Measurements from ENCODE around the gene TBC1D5. TPM values are rescaled to one million over a fixed set of nuclear protein-coding genes. Genes with fewer than 3 reads are reported as not detected.
A peak's percentile ranks its signal among the peaks of the same experiment; 100 is the strongest.
"Not testable (repeated sequence)": the region's sequence is repeated elsewhere in the genome, so short reads cannot be mapped to it uniquely, and the experiment has no call there.

The TBC1D5 gene
- total RNA-seq, 1 experiment from 2014 or later, result 88.0 TPM

GRCh38 chr3:17683542-17684207, 58.8 kb downstream of the TBC1D5 start:
- no peak for DNase-seq (ENCODE audit: low read depth, low spot score)
- in situ Hi-C loops (cut with HindIII; ENCODE audit: low pct_unique_long_range_greater_than_20kb, low sequenced_read_pairs), result no loop called here

GRCh38 chr3:17680530-17680929, 61.9 kb downstream of the TBC1D5 start:
- no peak for DNase-seq (ENCODE audit: low read depth, low spot score)
- in situ Hi-C loops (cut with HindIII; ENCODE audit: low pct_unique_long_range_greater_than_20kb, low sequenced_read_pairs), result no loop called here

GRCh38 chr3:17678116-17678741, 64.2 kb downstream of the TBC1D5 start:
- peak; percentile 26 for DNase-seq (ENCODE audit: low read depth, low spot score)
- in situ Hi-C loops (cut with HindIII; ENCODE audit: low pct_unique_long_range_greater_than_20kb, low sequenced_read_pairs), result no loop called here

GRCh38 chr3:17674082-17674686, 68.2 kb downstream of the TBC1D5 start:
- in situ Hi-C loops (cut with HindIII; ENCODE audit: low pct_unique_long_range_greater_than_20kb, low sequenced_read_pairs), result no loop called here
- DNase-seq (ENCODE audit: low read depth, low spot score), result no peak

GRCh38 chr3:17672506-17672905, 69.9 kb downstream of the TBC1D5 start:
- no peak for DNase-seq (ENCODE audit: low read depth, low spot score)
- in situ Hi-C loops (cut with HindIII; ENCODE audit: low pct_unique_long_range_greater_than_20kb, low sequenced_read_pairs), result no loop called here

- no peak for DNase-seq (ENCODE audit: low read depth, low spot score)
- in situ Hi-C loops (cut with HindIII; ENCODE audit: low pct_unique_long_range_greater_than_20kb, low sequenced_read_pairs), result no loop called here
Measured at GRCh38 chr3:17670749-17671148, 71.7 kb downstream of the TBC1D5 start.

- in situ Hi-C loops (cut with HindIII; ENCODE audit: low pct_unique_long_range_greater_than_20kb, low sequenced_read_pairs), result no loop called here
Measured at GRCh38 chr3:17664923-17665322, 77.5 kb downstream of the TBC1D5 start.

GRCh38 chr3:17656264-17656663, 86.2 kb downstream of the TBC1D5 start:
- in situ Hi-C loops (cut with HindIII; ENCODE audit: low pct_unique_long_range_greater_than_20kb, low sequenced_read_pairs), result no loop called here
- no peak for DNase-seq (ENCODE audit: low read depth, low spot score)

More at GRCh38 chr3:17664923-17665322, 77.5 kb downstream of the TBC1D5 start:
- no peak for DNase-seq (ENCODE audit: low read depth, low spot score)

GRCh38 chr3:17655743-17656142, 86.7 kb downstream of the TBC1D5 start:
- no peak for DNase-seq (ENCODE audit: low read depth, low spot score)
- in situ Hi-C loops (cut with HindIII; ENCODE audit: low pct_unique_long_range_greater_than_20kb, low sequenced_read_pairs), result no loop called here

- in situ Hi-C loops (cut with HindIII; ENCODE audit: low pct_unique_long_range_greater_than_20kb, low sequenced_read_pairs), result not testable (repeated sequence)
Measured at GRCh38 chr3:17649748-17650147, 92.7 kb downstream of the TBC1D5 start.

GRCh38 chr3:17648630-17649355, 93.6 kb downstream of the TBC1D5 start:
- DNase-seq (ENCODE audit: low read depth, low spot score); in situ Hi-C loops (cut with HindIII; ENCODE audit: low pct_unique_long_range_greater_than_20kb, low sequenced_read_pairs): not testable (repeated sequence)

More at GRCh38 chr3:17649748-17650147, 92.7 kb downstream of the TBC1D5 start:
- not testable (repeated sequence) for DNase-seq (ENCODE audit: low read depth, low spot score)

- in situ Hi-C loops (cut with HindIII; ENCODE audit: low pct_unique_long_range_greater_than_20kb, low sequenced_read_pairs), result no loop called here
- peak; percentile 78 for DNase-seq (ENCODE audit: low read depth, low spot score)
Measured at GRCh38 chr3:17645074-17645698, 97.2 kb downstream of the TBC1D5 start.

GRCh38 chr3:17643691-17644090, 98.7 kb downstream of the TBC1D5 start:
- in situ Hi-C loops (cut with HindIII; ENCODE audit: low pct_unique_long_range_greater_than_20kb, low sequenced_read_pairs), result no loop called here

GRCh38 chr3:17642474-17642873, 100.0 kb downstream of the TBC1D5 start:
- in situ Hi-C loops (cut with HindIII; ENCODE audit: low pct_unique_long_range_greater_than_20kb, low sequenced_read_pairs), result no loop called here
- no peak for DNase-seq (ENCODE audit: low read depth, low spot score)

More at GRCh38 chr3:17643691-17644090, 98.7 kb downstream of the TBC1D5 start:
- no peak for DNase-seq (ENCODE audit: low read depth, low spot score)

GRCh38 chr3:17640466-17640865, 102.0 kb downstream of the TBC1D5 start:
- in situ Hi-C loops (cut with HindIII; ENCODE audit: low pct_unique_long_range_greater_than_20kb, low sequenced_read_pairs), result no loop called here
- no peak for DNase-seq (ENCODE audit: low read depth, low spot score)

GRCh38 chr3:17639765-17640164, 102.7 kb downstream of the TBC1D5 start:
- DNase-seq (ENCODE audit: low read depth, low spot score), result peak; percentile 22
- in situ Hi-C loops (cut with HindIII; ENCODE audit: low pct_unique_long_range_greater_than_20kb, low sequenced_read_pairs), result no loop called here

GRCh38 chr3:17639257-17639656, 103.2 kb downstream of the TBC1D5 start:
- in situ Hi-C loops (cut with HindIII; ENCODE audit: low pct_unique_long_range_greater_than_20kb, low sequenced_read_pairs), result no loop called here
- no peak for DNase-seq (ENCODE audit: low read depth, low spot score)

GRCh38 chr3:17638356-17638755, 104.1 kb downstream of the TBC1D5 start:
- in situ Hi-C loops (cut with HindIII; ENCODE audit: low pct_unique_long_range_greater_than_20kb, low sequenced_read_pairs), result no loop called here

More at GRCh38 chr3:17638356-17638755, 104.1 kb downstream of the TBC1D5 start:
- no peak for DNase-seq (ENCODE audit: low read depth, low spot score)
